ENCODE results near the gene CTNND2.

DNA sequence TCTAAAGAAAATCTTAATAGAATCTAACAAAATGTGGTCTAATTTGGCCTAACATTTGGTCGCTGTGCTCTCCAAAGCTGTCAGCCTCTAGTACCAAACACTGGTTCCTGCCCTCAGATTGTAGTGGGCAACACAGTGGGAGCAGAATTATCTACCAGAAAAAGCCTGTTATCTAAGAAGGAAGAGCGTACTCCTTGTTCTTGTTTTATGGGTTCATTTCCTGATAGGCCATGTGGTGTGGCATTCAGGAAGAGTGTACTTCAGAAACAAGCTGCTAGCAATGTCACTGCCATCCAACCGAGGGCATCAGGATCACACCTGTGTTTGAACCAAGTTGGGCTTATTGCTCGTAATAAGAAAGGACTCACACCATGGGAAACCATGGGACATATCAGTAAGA lies 655.3 kb downstream of the CTNND2 start:
- TF ChIP-seq, protein P1, sequence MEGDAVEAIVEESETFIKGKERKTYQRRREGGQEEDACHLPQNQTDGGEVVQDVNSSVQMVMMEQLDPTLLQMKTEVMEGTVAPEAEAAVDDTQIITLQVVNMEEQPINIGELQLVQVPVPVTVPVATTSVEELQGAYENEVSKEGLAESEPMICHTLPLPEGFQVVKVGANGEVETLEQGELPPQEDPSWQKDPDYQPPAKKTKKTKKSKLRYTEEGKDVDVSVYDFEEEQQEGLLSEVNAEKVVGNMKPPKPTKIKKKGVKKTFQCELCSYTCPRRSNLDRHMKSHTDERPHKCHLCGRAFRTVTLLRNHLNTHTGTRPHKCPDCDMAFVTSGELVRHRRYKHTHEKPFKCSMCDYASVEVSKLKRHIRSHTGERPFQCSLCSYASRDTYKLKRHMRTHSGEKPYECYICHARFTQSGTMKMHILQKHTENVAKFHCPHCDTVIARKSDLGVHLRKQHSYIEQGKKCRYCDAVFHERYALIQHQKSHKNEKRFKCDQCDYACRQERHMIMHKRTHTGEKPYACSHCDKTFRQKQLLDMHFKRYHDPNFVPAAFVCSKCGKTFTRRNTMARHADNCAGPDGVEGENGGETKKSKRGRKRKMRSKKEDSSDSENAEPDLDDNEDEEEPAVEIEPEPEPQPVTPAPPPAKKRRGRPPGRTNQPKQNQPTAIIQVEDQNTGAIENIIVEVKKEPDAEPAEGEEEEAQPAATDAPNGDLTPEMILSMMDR (IDR thresholded peaks at IDR 0.05): no peak
- no peak for TF ChIP-seq POLR2A (IDR thresholded peaks at IDR 0.05)

Measured in thyroid gland (tissue), 4 donors.